Measurements from ENCODE around the gene CA11. TPM values are rescaled to one million over a fixed set of nuclear protein-coding genes. Genes with fewer than 3 reads are reported as not detected.

CA11 gene
- total and polyA plus RNA-seq, 2 experiments from 2014 or later, result 8.8 to 29.7 TPM

- Histone ChIP-seq H3K36me3 (ENCODE audit: insufficient read depth) (no peaks in the 10 kb centered on the region), H3K27ac (ENCODE audit: low read depth) (no peak overlapping the region), H3K4me2 (peak overlapping the region; percentile 83), H3K27me3 (ENCODE audit: insufficient read depth) (peaks cover 21% of the 10 kb centered on the region), H3K4me3 (peak overlapping the region; percentile 75), H3K9me2 (ENCODE audit: insufficient read depth) (no peaks in the 10 kb centered on the region), H3K79me2 (replicated peaks; ENCODE audit: insufficient read depth) (no peaks in the 10 kb centered on the region), H3K4me1 (ENCODE audit: insufficient read depth) (peaks cover 30% of the 10 kb centered on the region), H2AFZ (peak overlapping the region; percentile 56; the same call in 1 of the 2 replicates), H4K20me1 (replicated peaks; ENCODE audit: insufficient read depth) (no peaks in the 10 kb centered on the region), H3F3A (replicated peaks; ENCODE audit: low read depth) (peaks cover 27% of the 10 kb centered on the region)
- peak overlapping the region; percentile 81; the same call in 1 of the 3 replicates for H3K4me3 Mint-ChIP-seq
- DNase-seq (ENCODE audit: low spot score), result peak; percentile 63
- H3K36me3 Mint-ChIP-seq (ENCODE audit: low read depth), result peaks cover 36% of the 10 kb centered on the region
- H3K9me3 Mint-ChIP-seq, result no peaks in the 10 kb centered on the region
- H3K4me1 Mint-ChIP-seq, result peaks cover 31% of the 10 kb centered on the region
- H3K27me3 Mint-ChIP-seq (ENCODE audit: insufficient read depth, low read depth, poor library complexity), result peaks cover 18% of the 10 kb centered on the region
- peak overlapping the region; percentile 92 for H3K27ac Mint-ChIP-seq
- TF ChIP-seq STAT1 (IDR thresholded peaks at IDR 0.05; ENCODE audit: unreplicated experiment), result no peak
- ATAC-seq, result no peak
Measured at GRCh38 chr19:48639483-48640375, 6.3 kb downstream of the CA11 start.

GRCh38 chr19:48638831-48639381 lies 7.1 kb downstream of the CA11 start:
- H3F3A ChIP-seq (replicated peaks; ENCODE audit: low read depth), result peaks cover 28% of the 10 kb centered on the region
- no peaks in the 10 kb centered on the region for H3K36me3 ChIP-seq (ENCODE audit: insufficient read depth)
- H3K27me3 ChIP-seq (ENCODE audit: insufficient read depth), result peaks cover 21% of the 10 kb centered on the region
- peak; percentile 0; the same call in 1 of the 3 replicates for ATAC-seq
- peak overlapping the region; percentile 81 for H3K4me3 Mint-ChIP-seq
- H3K9me3 Mint-ChIP-seq, result no peaks in the 10 kb centered on the region
- H3K4me1 Mint-ChIP-seq, result peaks cover 29% of the 10 kb centered on the region
- peaks cover 29% of the 10 kb centered on the region for H3K4me1 ChIP-seq (ENCODE audit: insufficient read depth)
- H3K27me3 Mint-ChIP-seq (ENCODE audit: insufficient read depth, low read depth, poor library complexity), result peaks cover 18% of the 10 kb centered on the region
- peak overlapping the region; percentile 71 for H3K27ac ChIP-seq (ENCODE audit: low read depth)
- H3K27ac Mint-ChIP-seq, result peak overlapping the region; percentile 92
- TF ChIP-seq ETS1 (IDR thresholded peaks at IDR 0.05) (no peak), POLR2AphosphoS5 (IDR thresholded peaks at IDR 0.05; ENCODE audit: low read depth) (peak; percentile 88), ZNF114 (CRISPR knock-in tag; IDR thresholded peaks at IDR 0.05) (no peak), EZH2phosphoT487 (IDR thresholded peaks at IDR 0.05; ENCODE audit: unreplicated experiment) (no peak), EZH2 (IDR thresholded peaks at IDR 0.05; ENCODE audit: low read depth, unreplicated experiment) (no peak), CREB1 (CRISPR knock-in tag; IDR thresholded peaks at IDR 0.05; ENCODE audit: low read depth) (peak; percentile 95), NANOG (IDR thresholded peaks at IDR 0.05; ENCODE audit: borderline replicate concordance) (no peak), ZNF462 (CRISPR knock-in tag; IDR thresholded peaks at IDR 0.05) (no peak), STAT1 (IDR thresholded peaks at IDR 0.05; ENCODE audit: unreplicated experiment) (no peak), JUNB (IDR thresholded peaks at IDR 0.05; ENCODE audit: unreplicated experiment) (no peak)
- peak; percentile 67 for DNase-seq (ENCODE audit: low spot score)
- no peak overlapping the region for H2AFZ ChIP-seq
- H3K36me3 Mint-ChIP-seq (ENCODE audit: low read depth), result peaks cover 32% of the 10 kb centered on the region
- no peaks in the 10 kb centered on the region for H3K79me2 ChIP-seq (replicated peaks; ENCODE audit: insufficient read depth)
- H3K4me2 ChIP-seq, result peak overlapping the region; percentile 83
- no peaks in the 10 kb centered on the region for H3K9me2 ChIP-seq (ENCODE audit: insufficient read depth)
- H3K4me3 ChIP-seq, result peak overlapping the region; percentile 75
- no peaks in the 10 kb centered on the region for H4K20me1 ChIP-seq (replicated peaks; ENCODE audit: insufficient read depth)

Measured in GM23338 (cell line).